Left ventricle myocardium superior (tissue), 1 donor: ENCODE data around the gene TMX1. TPM values are rescaled to one million over a fixed set of nuclear protein-coding genes. Genes with fewer than 3 reads are reported as not detected.
A peak's percentile ranks its signal among the peaks of the same experiment; 100 is the strongest.

Experiments used
- ATAC-seq: fragments of 200-7000 bp; cut with Tn5 transposase; one replicate; pipeline ENCODE4 v1.9.1; 2020; ENCODE audit warnings: mild to moderate bottlenecking, moderate library complexity
- DNase-seq: peaks from one replicate; pipeline ENCODE4 v3.0.0-alpha.2; 2020
- intact Hi-C: fragments of 100-400 bp; cut with micrococcal nuclease; formaldehyde crosslinking; loops from one replicate; pipeline ENCODE4 v1.11.0; 2022
- total RNA-seq: library from RNA; stranded (reverse); fragmentation: NEBNext Ultra II Directional; extraction: Animal tissue kit (Norgen Biotek cat#: 25700); gene quantifications from one replicate; pipeline ENCODE4 v1.2.1, GENCODE V29; 2021
- donor health status: DM: no; HTN: yes; CAD: no; lungs with severe emphysema.

Gene TMX1
- total RNA-seq, 1 donor from 2014 or later: 8.9 TPM

GRCh38 chr14:51240804-51241380 is 845 bp downstream of the TMX1 start:
- intact Hi-C loops: no loop called here
- DNase-seq: no peak
- no peak for ATAC-seq

DNA sequence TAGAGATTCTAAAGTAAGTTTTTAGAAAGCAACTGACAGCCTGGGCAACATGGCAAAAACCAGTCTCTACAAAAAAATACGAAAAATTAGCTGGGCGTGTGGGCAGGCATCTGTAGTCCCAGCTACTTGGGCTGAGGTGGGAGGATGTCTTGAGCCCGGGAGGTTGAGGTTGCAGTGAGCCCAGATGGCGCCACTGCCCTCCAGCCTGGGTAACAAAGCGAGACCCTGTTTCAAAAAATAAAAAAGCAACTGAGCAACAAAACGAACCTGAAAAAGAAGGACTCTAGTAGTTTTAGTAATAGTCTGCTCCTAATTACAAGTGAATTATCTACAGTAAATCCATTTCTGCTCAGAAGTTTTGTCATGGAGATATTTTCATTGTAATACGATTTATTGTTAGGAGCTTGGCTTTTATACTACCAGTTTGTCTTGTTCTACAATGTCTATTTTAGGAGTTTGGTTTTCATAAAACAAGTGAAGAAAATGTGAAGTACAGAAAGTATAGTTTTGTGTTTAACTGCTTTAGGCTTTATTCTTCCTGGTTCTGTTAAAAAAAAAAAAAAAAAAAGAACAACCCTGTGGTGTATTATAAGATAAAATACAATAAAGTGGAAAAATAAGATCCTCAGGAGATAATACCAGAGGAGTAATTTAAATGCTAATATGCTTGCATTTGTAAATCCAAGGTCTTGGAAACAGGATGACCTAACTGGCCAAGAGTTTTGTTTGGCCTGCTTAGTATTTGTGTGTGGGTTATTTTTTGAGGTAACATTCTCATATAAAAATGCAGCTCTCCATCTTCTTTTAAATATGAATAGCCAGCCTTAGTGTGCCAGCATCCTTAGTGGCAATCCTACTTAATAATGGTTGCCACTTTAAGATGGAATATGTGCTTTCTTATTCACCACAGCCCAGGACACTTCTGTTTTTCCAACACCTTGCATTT is 2.8 kb downstream of the TMX1 start:
- intact Hi-C loops: no loop called here
- no peak for ATAC-seq

DNA sequence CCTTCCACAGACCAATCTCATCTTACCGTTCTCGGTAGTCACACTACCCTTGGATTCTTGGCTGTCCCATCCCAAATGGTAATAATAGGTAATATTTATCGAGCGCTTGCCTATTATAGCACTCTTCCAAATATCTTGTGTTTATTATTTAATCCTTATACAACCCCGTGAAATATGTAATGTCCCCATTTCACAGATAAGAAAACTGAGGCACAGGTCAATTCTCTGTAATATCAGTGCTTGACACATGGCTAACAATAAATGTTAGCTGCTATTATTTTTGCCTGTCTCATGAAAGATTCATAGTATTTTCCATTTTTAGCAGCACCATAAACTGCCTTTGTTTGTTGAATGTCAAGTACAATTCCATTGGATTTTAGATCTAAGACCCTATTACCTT is 4.5 kb downstream of the TMX1 start:
- ATAC-seq: no peak
- intact Hi-C loops: no loop called here
- no peak for DNase-seq

More for the DNA sequence above, 2.8 kb downstream of the TMX1 start:
- no peak for DNase-seq

- DNase-seq (no peak), ATAC-seq (no peak)
- intact Hi-C loops: no loop called here
Measured at GRCh38 chr14:51246032-51246431, 6.0 kb downstream of the TMX1 start.

GRCh38 chr14:51248016-51248987 is 8.3 kb downstream of the TMX1 start:
- ATAC-seq (peak; percentile 42), DNase-seq (no peak)
- intact Hi-C loops: no loop called here

DNA sequence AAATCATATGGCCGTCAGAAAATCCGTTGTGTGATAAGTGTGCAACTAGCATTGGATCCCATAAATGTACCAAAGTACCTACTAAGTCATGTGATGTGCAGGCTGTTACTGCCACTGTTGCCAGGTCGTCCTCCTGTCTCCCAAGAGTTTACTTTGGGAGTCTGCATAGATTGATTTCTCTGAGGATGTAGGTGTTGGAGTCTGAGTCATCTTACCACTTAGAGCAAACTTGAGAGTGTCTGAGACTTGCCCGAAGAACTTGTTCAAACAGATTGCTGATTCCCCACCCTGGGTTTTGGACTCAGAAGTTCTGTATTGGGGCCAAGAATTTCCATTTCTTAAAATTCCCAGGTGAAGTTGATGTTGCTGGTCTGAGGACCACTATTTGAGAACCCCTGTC is 11.4 kb downstream of the TMX1 start:
- no peak for ATAC-seq
- intact Hi-C loops: no loop called here
- DNase-seq: no peak

DNA sequence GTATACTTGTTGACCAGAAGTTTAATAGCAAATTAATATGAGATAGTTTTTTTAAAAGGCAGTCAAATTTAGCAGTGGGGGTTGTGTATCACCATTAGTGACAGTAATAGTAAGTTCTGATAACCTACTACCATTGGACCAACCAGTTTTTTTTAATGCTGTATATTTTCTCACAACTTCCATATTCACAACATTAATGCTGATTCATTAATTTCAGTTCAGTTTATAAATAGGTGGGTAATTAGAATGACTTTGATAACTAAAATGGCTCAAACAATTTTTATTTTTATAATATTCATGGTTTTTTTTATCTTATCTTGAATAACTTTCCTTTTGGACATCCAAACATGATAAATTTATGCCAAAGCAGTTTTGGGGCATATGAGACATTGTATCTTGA is 13.8 kb downstream of the TMX1 start:
- intact Hi-C loops: no loop called here
- DNase-seq: no peak
- ATAC-seq: no peak

GRCh38 chr14:51258280-51258679 is 18.2 kb downstream of the TMX1 start:
- ATAC-seq: no peak
- intact Hi-C loops: no loop called here
- DNase-seq: no peak

DNA sequence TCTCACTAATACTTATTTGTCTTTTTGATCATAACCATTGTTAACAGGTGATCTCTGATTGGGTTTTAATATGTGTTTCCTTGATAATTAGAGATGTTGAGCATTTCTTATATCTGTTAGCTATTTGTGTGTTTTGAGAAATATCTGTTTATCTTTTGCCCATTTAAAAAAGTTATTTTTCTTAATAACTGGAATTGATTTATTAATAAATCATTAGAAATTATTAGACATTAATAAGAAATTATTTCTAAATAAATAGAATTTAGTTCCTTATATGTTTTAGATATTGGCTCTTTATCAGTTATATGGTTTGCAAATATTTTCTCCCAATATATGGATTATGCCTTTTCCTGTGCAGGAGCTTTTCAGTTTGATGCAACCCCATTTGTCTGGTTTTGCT is 18.7 kb downstream of the TMX1 start:
- intact Hi-C loops: no loop called here
- DNase-seq: no peak

DNA sequence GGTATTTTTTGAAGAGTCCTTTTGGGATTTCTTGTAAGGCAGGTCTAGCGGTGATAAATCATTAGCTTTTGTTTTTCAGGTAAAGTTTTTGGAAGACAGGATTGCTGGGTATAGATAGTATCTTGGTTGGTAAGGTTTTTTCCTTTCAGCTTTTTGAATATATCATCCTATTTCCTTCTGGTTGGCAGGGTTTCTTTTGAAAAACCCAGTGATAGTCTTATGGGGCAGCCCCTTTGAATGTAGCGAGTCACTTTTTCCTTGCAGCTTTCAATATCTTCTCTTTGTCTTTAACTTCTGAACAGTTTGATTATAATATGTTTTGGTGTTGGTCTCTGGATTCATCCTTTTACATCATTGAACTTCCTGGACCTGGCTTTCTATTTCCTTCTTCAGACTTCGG is 20.2 kb downstream of the TMX1 start:
- DNase-seq (no peak), ATAC-seq (no peak)
- intact Hi-C loops: no loop called here

More for the DNA sequence above, 18.7 kb downstream of the TMX1 start:
- ATAC-seq: no peak

DNA sequence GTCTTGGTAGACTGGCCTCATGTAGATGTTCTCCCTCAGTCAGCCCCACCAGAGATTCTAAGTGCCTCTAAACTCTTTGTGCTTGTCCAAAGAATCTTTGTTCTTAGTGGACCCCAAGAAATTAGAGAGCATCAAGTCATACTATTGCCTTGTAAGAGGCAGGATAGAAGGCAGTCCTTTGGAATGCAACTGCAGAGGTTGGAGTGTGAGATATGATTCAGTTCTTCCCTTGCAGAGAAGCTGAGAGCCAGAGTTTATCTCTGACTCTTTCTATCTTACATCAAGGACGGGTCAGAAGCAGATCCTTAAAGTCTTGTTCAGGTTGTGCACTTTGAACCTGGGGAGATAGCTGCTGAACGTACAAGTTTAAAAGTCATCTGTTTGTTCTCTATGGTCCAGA is 21.1 kb downstream of the TMX1 start:
- no peak for ATAC-seq
- intact Hi-C loops: no loop called here

GRCh38 chr14:51262868-51263267 is 22.8 kb downstream of the TMX1 start:
- intact Hi-C loops: no loop called here
- no peak for ATAC-seq
- no peak for DNase-seq

More for the DNA sequence above, 21.1 kb downstream of the TMX1 start:
- DNase-seq: no peak

- intact Hi-C loops: no loop called here
- DNase-seq (no peak), ATAC-seq (no peak)
Measured at GRCh38 chr14:51269634-51270033, 29.6 kb downstream of the TMX1 start.

DNA sequence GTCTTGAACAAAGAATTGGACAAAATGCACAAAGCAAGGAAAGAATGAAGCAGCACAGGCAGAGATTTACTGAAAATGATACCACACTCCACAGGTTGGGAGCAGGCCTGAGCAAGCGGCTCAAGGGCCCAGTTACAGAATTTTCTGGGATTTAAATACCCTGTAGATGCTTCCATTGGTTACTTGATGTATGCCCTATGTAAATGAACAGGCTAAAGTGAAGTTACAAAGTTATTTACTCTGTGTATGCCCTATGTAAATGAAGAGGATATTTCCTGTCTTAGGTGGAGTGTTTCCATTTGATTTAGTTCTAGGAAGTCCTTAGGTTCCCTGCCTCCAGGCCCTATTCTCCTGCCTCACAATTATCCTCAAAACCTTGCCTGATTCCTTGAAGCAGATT is 36.6 kb downstream of the TMX1 start:
- intact Hi-C loops: no loop called here
- ATAC-seq: no peak
- DNase-seq: no peak

GRCh38 chr14:51277753-51278415 is 37.8 kb downstream of the TMX1 start:
- peak; percentile 71 for ATAC-seq
- intact Hi-C loops: no loop called here
- peak; percentile 43 for DNase-seq

DNA sequence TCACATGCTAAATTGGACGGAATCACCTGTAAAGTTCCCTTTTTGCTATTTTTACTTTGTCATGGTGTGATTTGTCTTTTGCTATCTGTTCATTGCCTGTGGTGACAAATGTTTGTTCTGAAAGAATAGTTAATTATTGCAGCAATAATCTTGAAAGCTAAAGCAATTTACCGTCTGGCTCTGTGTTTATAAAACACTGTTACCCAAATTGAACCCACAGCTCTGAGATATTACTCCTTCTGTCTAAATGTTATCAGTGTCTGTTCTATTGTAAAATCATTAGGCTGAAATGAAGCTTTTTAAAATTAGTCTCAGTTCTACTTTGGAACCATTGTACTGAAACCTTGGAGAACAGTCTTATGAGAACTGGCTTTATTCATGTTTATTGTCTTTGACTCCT is 42.5 kb downstream of the TMX1 start:
- intact Hi-C loops: loop anchor here (2.0 to 5.0 kb wide), 2 partner anchors 370 to 496 kb away; partner anchors contain the start of gene FRMD6
- ATAC-seq: no peak
- DNase-seq: no peak

DNA sequence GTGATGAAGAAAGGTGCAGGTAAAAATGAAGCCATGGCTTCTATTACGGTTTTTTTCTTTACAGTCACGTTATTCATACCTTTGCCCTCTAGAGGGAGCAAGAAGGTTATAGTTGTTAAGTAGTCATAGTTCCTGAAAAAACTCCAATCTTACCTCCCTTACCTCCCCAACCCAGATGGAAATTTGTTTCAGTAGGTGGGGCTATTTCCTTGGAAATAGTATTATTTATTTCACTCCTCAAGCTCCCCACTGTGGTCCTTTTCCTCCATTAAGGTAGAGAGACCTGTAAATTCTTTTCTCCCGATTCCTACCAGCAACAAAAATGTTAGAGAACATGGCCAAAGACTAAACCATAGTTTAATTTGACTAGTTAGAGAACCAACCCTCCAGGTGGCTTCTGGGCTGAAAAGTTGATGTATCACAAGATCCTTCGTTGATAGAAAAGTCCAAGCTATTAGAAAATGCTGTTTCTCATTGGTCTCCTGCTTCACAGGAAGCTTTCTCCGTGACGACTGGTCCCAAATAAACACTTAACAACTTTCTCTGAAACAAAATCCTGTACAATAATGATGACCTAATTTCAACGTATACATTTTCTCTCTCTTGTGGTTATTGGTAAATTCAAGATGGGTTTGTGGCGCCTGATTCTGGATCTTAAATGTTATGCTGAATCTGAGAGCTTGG is 43.5 kb downstream of the TMX1 start:
- intact Hi-C loops: loop anchor here (2.0 to 5.0 kb wide), 2 partner anchors 369 to 495 kb away; partner anchors contain the start of gene FRMD6
- DNase-seq: no peak
- ATAC-seq: peak; percentile 90

DNA sequence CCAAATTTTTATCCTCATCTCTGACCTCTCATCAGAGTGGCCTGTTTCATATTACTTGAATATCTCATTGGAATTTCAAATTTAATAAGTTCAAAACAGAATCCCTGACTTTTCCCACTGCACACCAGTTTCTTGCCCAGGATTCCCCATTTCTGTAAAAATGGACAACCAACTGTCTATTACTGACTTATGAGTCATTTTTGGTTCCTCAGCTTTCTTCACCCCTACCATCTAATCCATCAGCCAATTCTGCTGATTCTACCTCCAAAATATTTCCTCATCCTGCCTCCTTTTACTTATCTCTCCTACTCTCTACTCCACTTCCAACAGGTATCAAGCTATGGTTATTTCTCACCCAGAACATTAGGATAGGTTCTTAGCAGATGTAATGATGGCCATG is 44.2 kb downstream of the TMX1 start:
- intact Hi-C loops: loop anchor here (5.0 kb wide), 1 partner anchor 368 kb away; the partner anchor contains the start of gene FRMD6
- ATAC-seq (no peak), DNase-seq (no peak)
